SK-N-SH (cell line): ENCODE data around the gene STIL. TPM values are rescaled to one million over a fixed set of nuclear protein-coding genes. Genes with fewer than 3 reads are reported as not detected.

Source experiments
- CTCF ChIA-PET: fragments of 300-600, 350-600 bp; formaldehyde crosslinking; extraction: SDS; loops from one replicate; lab custom pipeline; 2021; lab: Yijun Ruan, JAX
- POLR2A ChIA-PET: fragments of 350-600 bp; sonication (Branson Sonifier 250); formaldehyde crosslinking; extraction: SDS; loops from one replicate; lab custom pipeline; 2020; ENCODE audit warnings: antibody characterized with exemption, inconsistent platforms; lab: Yijun Ruan, JAX
- DNase-seq: peaks from one replicate; pipeline ENCODE4 v3.0.0; 2012
- H2AFZ ChIP-seq: fragments of 200-600 bp; sonication (generic); 2 replicates; pipeline ENCODE4 v1.8.1; 2016; ENCODE audit warnings: antibody characterized with exemption, mild to moderate bottlenecking, low read depth
- H3F3A ChIP-seq: fragments of 200-600 bp; sonication (generic); replicated peaks from 2 replicates; pipeline ENCODE3; 2016; ENCODE audit warnings: antibody characterized with exemption, mild to moderate bottlenecking; ENCODE audit not compliant: insufficient read depth
- H3K27ac ChIP-seq, 2 experiments: fragments of 200-500 bp in 1 of 2; fragments of 200-600 bp in 1 of 2; sonication (Bioruptor generic) in 1 of 2; sonication (generic), shearing (Covaris generic) in 1 of 2; 2 replicates each; pipeline versions ENCODE4 v1.5.1 to v1.6.1; 2014 to 2016; ENCODE audit warnings: low read depth in 2 of 2, inconsistent platforms in 1 of 2, low read length in 1 of 2, mild to moderate bottlenecking in 1 of 2, mixed read lengths in 1 of 2
- H3K27me3 ChIP-seq: fragments of 200-600 bp; sonication (generic), shearing (Covaris generic); 2 replicates; pipeline ENCODE4 v1.6.1; 2016; ENCODE audit warnings: mixed run types; ENCODE audit not compliant: insufficient read depth
- H3K36me3 ChIP-seq, 2 experiments: fragments of 200-500 bp in 1 of 2; fragments of 200-600 bp in 1 of 2; sonication (Bioruptor generic) in 1 of 2; sonication (generic) in 1 of 2; replicated peaks in 1 of 2; 2 replicates each; pipeline versions ENCODE3 to v1.5.1; 2014 to 2016; ENCODE audit warnings: low read length in 1 of 2, mild to moderate bottlenecking in 1 of 2; ENCODE audit not compliant: insufficient read depth in 2 of 2, control insufficient read depth in 1 of 2
- H3K4me1 ChIP-seq, 2 experiments: fragments of 200-500 bp in 1 of 2; fragments of 200-600 bp in 1 of 2; sonication (Bioruptor generic) in 1 of 2; sonication (generic), shearing (Covaris generic) in 1 of 2; 2 replicates each; pipeline versions ENCODE4 v1.5.1 to v1.6.1; 2014 to 2016; ENCODE audit warnings: low read depth in 1 of 2, low read length in 1 of 2, mixed run types in 1 of 2; ENCODE audit not compliant: insufficient read depth in 2 of 2, control insufficient read depth in 1 of 2
- H3K4me2 ChIP-seq: fragments of 200-600 bp; sonication (generic), shearing (Covaris generic); 2 replicates; pipeline ENCODE4 v1.6.1; 2017; ENCODE audit warnings: mixed run types
- H3K4me3 ChIP-seq, 2 experiments: fragments of 200-500 bp in 1 of 2; fragments of 200-600 bp in 1 of 2; sonication (Bioruptor generic) in 1 of 2; sonication (generic), shearing (Covaris generic) in 1 of 2; 2 replicates each; pipeline versions ENCODE4 v1.5.1 to v1.8.1; 2014 to 2016; ENCODE audit warnings: low read depth in 2 of 2, inconsistent platforms in 1 of 2, low read length in 1 of 2, mild to moderate bottlenecking in 1 of 2, mixed read lengths in 1 of 2, moderate library complexity in 1 of 2
- H3K79me2 ChIP-seq: fragments of 200-600 bp; sonication (generic); 2 replicates; pipeline ENCODE4 v1.8.1; 2017; ENCODE audit warnings: mild to moderate bottlenecking; ENCODE audit not compliant: insufficient read depth
- H3K9ac ChIP-seq: fragments of 200-600 bp; sonication (generic); 2 replicates; pipeline ENCODE4 v1.6.1; 2017; ENCODE audit warnings: mixed run types
- H3K9me2 ChIP-seq: fragments of 200-600 bp; sonication (generic); 2 replicates; pipeline ENCODE4 v1.6.1; 2017; ENCODE audit warnings: mixed run types
- H3K9me3 ChIP-seq: fragments of 200-600 bp; sonication (generic); 2 replicates; pipeline ENCODE4 v1.6.1; 2017; ENCODE audit warnings: mixed run types, mild to moderate bottlenecking, moderate library complexity
- H4K20me1 ChIP-seq: fragments of 200-600 bp; sonication (generic); 2 replicates; pipeline ENCODE4 v1.6.1; 2017; ENCODE audit warnings: mild to moderate bottlenecking, mixed run types; ENCODE audit not compliant: insufficient read depth
- ELF1 ChIP-seq: IDR thresholded peaks from 2 replicates; pipeline ENCODE4 v1.4.0; 2012
- EZH2phosphoT487 ChIP-seq: fragments of 200-600 bp; sonication (generic); IDR thresholded peaks from 2 replicates; pipeline ENCODE4 v1.6.1; 2017; ENCODE audit warnings: low read depth, mixed run types, mild to moderate bottlenecking, antibody characterized with exemption, moderate library complexity, borderline replicate concordance
- FOXM1 ChIP-seq: IDR thresholded peaks from 2 replicates; pipeline ENCODE4 v1.4.0; 2012; ENCODE audit warnings: low read depth, mild to moderate bottlenecking
- GABPA ChIP-seq: IDR thresholded peaks from 2 replicates; pipeline ENCODE4 v1.4.0; 2012; ENCODE audit warnings: low read depth, mild to moderate bottlenecking
- GATA2 ChIP-seq: sonication (generic); formaldehyde crosslinking; IDR thresholded peaks from 2 replicates; pipeline ENCODE4 v1.5.0; 2020; ENCODE audit warnings: mild to moderate bottlenecking, missing genetic modification reagents
- MXI1 ChIP-seq: IDR thresholded peaks from 2 replicates; pipeline ENCODE4 v1.6.1; 2012; ENCODE audit warnings: mild to moderate bottlenecking, low read depth, low read length, improper control_type of control experiment
- POLR2AphosphoS5 ChIP-seq: IDR thresholded peaks from 2 replicates; pipeline ENCODE4 v1.6.1; 2012; ENCODE audit warnings: low read depth, low read length
- RAD21 ChIP-seq: IDR thresholded peaks from 2 replicates; pipeline ENCODE4 v1.6.1; 2012; ENCODE audit warnings: mild to moderate bottlenecking, low read length
- RCOR1 ChIP-seq: fragments of 150-350 bp; IDR thresholded peaks from 2 replicates; pipeline ENCODE4 v1.6.1; 2017; ENCODE audit warnings: antibody characterized with exemption, low read length
- RXRA ChIP-seq: IDR thresholded peaks from 2 replicates; pipeline ENCODE4 v1.4.0; 2012; ENCODE audit warnings: low read depth, mild to moderate bottlenecking, borderline replicate concordance
- SIN3A ChIP-seq: IDR thresholded peaks from 2 replicates; pipeline ENCODE4 v1.6.1; 2012; ENCODE audit warnings: low read depth, mild to moderate bottlenecking, low read length, moderate library complexity, borderline replicate concordance
- WGBS: methylation state at CpG from one replicate; pipeline ENCODE4 v1.1.6; 2017; ENCODE audit warnings: low lambda C conversion rate; 5-methylcytosine and 5-hydroxymethylcytosine counted together
- polyA plus RNA-seq, 3 experiments: library from polyadenylated mRNA; depleted of rRNA; stranded (reverse); fragments of >200 nt; gene quantifications; 2 replicates each; pipeline ENCODE4 v1.2.3, GENCODE V29; 2012
- TF ChIP-seq, protein P1 (sequence below): IDR thresholded peaks from 2 replicates; pipeline ENCODE4; 2012
- TF ChIP-seq, protein P2 (sequence below): fragments of 200-600 bp; sonication (generic); IDR thresholded peaks from 2 replicates; pipeline ENCODE4 v1.6.1; 2017; ENCODE audit warnings: antibody characterized with exemption, mild to moderate bottlenecking, moderate library complexity
- TF ChIP-seq, protein P3 (sequence below): fragments of 150-350 bp; IDR thresholded peaks from 2 replicates; pipeline ENCODE4 v1.6.1; 2016; ENCODE audit warnings: mild to moderate bottlenecking, low read depth, low read length

Gene STIL
- polyA plus RNA-seq, 1 of the 3 experiments (the other 2 are of a cell fraction) = 4.9 TPM

DNA sequence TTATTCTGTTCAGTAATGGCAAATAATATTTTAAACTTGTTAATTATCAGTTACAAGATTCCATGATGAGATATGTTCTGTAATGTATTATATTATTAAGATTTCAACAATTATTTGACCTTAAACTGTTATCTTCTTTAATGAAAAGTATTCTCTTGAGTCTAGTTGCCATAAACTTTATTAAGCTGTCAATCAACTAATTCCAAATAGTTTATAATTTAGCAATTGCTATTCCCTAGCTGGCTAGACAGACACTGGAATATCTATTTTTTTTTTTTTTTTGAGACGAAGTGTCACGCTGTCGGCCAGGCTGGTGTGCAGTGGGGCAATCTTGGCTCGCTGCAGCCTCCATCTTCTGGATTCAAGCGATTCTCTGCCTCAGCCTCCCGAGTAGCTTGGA, 23.4 kb upstream of the STIL start:
- Histone ChIP-seq H3K27ac (no peak overlapping the region), H3K79me2 (peaks cover 76% of the 10 kb centered on the region), H3F3A (peaks cover 21% of the 10 kb centered on the region), H3K4me3 (no peak overlapping the region), H2AFZ (no peak overlapping the region), H3K9ac (no peak overlapping the region), H4K20me1 (peaks cover 21% of the 10 kb centered on the region), H3K36me3 (peaks cover 0 to 8% of the 10 kb centered on the region in 2 experiments), H3K4me1 (peaks cover 11 to 16% of the 10 kb centered on the region in 2 experiments), H3K4me2 (no peak overlapping the region), H3K27me3 (no peaks in the 10 kb centered on the region), H3K9me3 (no peaks in the 10 kb centered on the region), H3K9me2 (no peaks in the 10 kb centered on the region)
- DNase-seq = no peak
- TF ChIP-seq SIN3A = no peak
- no peak for TF ChIP-seq RAD21
- POLR2A ChIA-PET = no interaction called here
- WGBS = 96% methylated on average over 6 of the region's 6 CpGs
- CTCF ChIA-PET = interaction anchor here (1.4 to 1.6 kb wide), 2 partner anchors 51 to 389 kb away, joined by 3 read pairs; no protein-coding TSS in a partner anchor

DNA sequence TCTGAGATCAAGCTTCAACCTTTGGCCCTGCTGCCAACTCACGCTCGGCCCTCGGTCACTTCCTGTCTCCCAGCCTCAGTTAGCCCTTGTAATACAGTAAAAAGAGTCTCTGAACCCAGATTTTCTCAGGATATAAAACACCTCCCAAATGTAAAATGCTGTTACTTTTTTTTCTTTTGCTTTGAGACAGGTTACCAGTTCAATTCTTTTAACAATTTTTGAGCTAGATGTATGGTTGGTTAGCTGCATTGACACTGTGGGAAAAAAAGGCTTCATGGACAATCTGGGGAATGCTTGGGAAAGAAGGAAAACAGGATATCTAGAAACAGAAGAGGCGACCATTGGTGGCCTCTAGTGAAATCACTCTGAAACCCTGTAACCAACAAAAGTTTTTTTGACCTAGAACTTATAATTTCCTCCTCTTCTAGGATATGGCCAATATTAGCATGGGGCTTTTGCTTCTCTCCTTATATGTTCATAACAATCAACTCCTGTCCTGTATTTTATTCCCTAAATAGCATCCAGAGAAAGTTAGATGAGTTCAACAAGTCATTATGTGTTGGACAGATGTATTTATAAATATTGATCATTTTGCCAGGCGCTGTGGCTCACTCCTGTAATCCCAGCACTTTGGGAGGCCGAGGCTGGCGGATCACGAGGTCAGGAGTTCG, 21.0 kb upstream of the STIL start:
- Histone ChIP-seq H3K9me2 (no peaks in the 10 kb centered on the region), H3K79me2 (peaks cover 58% of the 10 kb centered on the region), H3K4me1 (peaks cover 17% of the 10 kb centered on the region in 2 experiments), H3K9me3 (no peaks in the 10 kb centered on the region), H3K27me3 (no peaks in the 10 kb centered on the region), H2AFZ (peak overlapping the region; percentile 91), H4K20me1 (peaks cover 16% of the 10 kb centered on the region), H3K4me3 (peak overlapping the region; percentile 85 to 99), H3K27ac (peak overlapping the region; percentile 92 to 96), H3K9ac (peak overlapping the region; percentile 92), H3F3A (peaks cover 21% of the 10 kb centered on the region), H3K4me2 (peak overlapping the region; percentile 76), H3K36me3 (peaks cover 0 to 8% of the 10 kb centered on the region in 2 experiments)
- DNase-seq = no peak
- TF ChIP-seq GABPA (peak; percentile 31; the same call in 1 of the 2 replicates), MXI1 (no peak)
- 53% methylated on average over 9 of the region's 9 CpGs for WGBS
- POLR2A ChIA-PET = interaction anchor here (3.5 kb wide), 1 partner anchor 21 kb away, joined by 22 read pairs; the partner anchor contains the start of gene STIL
- CTCF ChIA-PET = interaction anchor here (0.7 kb wide), 1 partner anchor 54 kb away, joined by 4 read pairs; no protein-coding TSS in a partner anchor

DNA sequence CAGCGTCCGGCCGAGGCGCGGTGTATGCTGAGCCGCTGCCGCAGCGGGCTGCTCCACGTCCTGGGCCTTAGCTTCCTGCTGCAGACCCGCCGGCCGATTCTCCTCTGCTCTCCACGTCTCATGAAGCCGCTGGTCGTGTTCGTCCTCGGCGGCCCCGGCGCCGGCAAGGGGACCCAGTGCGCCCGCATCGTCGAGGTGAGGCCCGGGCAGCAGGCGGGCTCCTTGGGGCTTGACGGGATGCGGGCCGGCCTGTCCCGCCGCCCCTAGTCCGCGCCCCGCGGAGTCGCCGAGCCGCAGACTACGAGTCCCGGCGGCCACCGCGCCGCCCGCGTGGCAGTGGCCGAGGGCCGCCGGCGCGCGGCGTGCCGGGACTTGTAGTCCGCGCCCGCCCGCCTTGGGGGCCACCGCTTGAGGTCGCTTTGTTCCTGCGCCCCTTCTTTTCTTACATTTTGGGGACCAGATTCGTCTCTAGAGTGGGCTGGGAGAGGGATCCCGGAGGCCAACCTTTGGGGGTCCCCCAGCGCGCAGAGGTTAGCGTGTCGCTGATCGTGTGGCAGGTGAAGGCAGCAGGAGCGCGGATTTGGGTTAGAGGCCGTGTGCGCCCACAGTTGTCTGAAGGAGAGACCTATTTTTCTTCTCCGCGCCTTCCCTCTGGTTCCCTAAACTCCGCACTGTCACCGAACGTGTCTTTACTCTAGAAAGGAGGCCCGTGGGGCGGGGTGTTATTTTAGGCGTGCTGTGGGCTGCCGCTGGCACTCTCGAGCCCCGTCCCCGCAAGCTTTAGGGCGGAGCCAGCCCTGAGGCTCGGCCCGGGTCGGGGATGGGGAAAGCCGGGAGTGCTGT, 20.2 kb upstream of the STIL start:
- POLR2A ChIA-PET = interaction anchor here (0.7 to 3.5 kb wide), 5 partner anchors 8 to 20 kb away, joined by 3 to 22 read pairs (median 3); partner anchors contain the start of gene STIL
- Histone ChIP-seq H3K9me3 (no peaks in the 10 kb centered on the region), H3K36me3 (peaks cover 0 to 5% of the 10 kb centered on the region in 2 experiments), H3K4me2 (peak overlapping the region; percentile 76), H3K79me2 (peaks cover 52% of the 10 kb centered on the region), H3K27me3 (no peaks in the 10 kb centered on the region), H3F3A (peaks cover 21% of the 10 kb centered on the region), H3K4me3 (peak overlapping the region; percentile 85 to 99), H3K27ac (peak overlapping the region; percentile 92 to 96), H2AFZ (peak overlapping the region; percentile 93), H3K4me1 (peaks cover 17% of the 10 kb centered on the region in 2 experiments), H3K9me2 (no peaks in the 10 kb centered on the region), H3K9ac (peak overlapping the region; percentile 92), H4K20me1 (peaks cover 15% of the 10 kb centered on the region)
- WGBS = 0% methylated on average over 52 of the region's 90 CpGs
- DNase-seq = peak; percentile 92
- CTCF ChIA-PET = interaction anchor here (0.7 to 1.0 kb wide), 4 partner anchors 10 to 758 kb away, joined by 3 to 4 read pairs (median 3); no protein-coding TSS in a partner anchor
- TF ChIP-seq RCOR1 (no peak), GATA2 (CRISPR knock-in tag) (no peak), ELF1 (no peak), EZH2phosphoT487 (no peak), POLR2AphosphoS5 (peak; percentile 38; the same call in 1 of the 2 replicates), FOXM1 (no peak), SIN3A (peak; percentile 61; the same call in 1 of the 2 replicates), RXRA (no peak), MXI1 (peak; percentile 12), GABPA (no peak)
- TF ChIP-seq, protein P1, sequence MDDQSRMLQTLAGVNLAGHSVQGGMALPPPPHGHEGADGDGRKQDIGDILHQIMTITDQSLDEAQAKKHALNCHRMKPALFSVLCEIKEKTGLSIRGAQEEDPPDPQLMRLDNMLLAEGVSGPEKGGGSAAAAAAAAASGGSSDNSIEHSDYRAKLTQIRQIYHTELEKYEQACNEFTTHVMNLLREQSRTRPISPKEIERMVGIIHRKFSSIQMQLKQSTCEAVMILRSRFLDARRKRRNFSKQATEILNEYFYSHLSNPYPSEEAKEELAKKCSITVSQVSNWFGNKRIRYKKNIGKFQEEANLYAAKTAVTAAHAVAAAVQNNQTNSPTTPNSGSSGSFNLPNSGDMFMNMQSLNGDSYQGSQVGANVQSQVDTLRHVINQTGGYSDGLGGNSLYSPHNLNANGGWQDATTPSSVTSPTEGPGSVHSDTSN = no peak
- TF ChIP-seq, protein P2, sequence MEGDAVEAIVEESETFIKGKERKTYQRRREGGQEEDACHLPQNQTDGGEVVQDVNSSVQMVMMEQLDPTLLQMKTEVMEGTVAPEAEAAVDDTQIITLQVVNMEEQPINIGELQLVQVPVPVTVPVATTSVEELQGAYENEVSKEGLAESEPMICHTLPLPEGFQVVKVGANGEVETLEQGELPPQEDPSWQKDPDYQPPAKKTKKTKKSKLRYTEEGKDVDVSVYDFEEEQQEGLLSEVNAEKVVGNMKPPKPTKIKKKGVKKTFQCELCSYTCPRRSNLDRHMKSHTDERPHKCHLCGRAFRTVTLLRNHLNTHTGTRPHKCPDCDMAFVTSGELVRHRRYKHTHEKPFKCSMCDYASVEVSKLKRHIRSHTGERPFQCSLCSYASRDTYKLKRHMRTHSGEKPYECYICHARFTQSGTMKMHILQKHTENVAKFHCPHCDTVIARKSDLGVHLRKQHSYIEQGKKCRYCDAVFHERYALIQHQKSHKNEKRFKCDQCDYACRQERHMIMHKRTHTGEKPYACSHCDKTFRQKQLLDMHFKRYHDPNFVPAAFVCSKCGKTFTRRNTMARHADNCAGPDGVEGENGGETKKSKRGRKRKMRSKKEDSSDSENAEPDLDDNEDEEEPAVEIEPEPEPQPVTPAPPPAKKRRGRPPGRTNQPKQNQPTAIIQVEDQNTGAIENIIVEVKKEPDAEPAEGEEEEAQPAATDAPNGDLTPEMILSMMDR = peak; percentile 49
- TF ChIP-seq, protein P3, sequence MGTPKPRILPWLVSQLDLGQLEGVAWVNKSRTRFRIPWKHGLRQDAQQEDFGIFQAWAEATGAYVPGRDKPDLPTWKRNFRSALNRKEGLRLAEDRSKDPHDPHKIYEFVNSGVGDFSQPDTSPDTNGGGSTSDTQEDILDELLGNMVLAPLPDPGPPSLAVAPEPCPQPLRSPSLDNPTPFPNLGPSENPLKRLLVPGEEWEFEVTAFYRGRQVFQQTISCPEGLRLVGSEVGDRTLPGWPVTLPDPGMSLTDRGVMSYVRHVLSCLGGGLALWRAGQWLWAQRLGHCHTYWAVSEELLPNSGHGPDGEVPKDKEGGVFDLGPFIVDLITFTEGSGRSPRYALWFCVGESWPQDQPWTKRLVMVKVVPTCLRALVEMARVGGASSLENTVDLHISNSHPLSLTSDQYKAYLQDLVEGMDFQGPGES = no peak
